Spleen (tissue), 11 donors: Measurements from ENCODE around the gene PRR3. TPM values are rescaled to one million over a fixed set of nuclear protein-coding genes. Genes with fewer than 3 reads are reported as not detected.

ENCODE experiments used
- DNase-seq: peaks from one replicate; pipeline ENCODE4 v3.0.0-alpha.2; 2020
- H3K27ac ChIP-seq, 8 donors: fragments of 200-600 bp; sonication (generic) in 7 of 8; 1 replicate in 4 of 8; 2 replicates in 4 of 8; pipeline versions ENCODE4 v1.5.0 to v1.8.0; 2016 to 2021; ENCODE audit warnings: inconsistent platforms in 4 of 8, mild to moderate bottlenecking in 4 of 8, moderate library complexity in 1 of 8
- H3K27me3 ChIP-seq, 7 donors: fragments of 200-600 bp; sonication (generic) in 6 of 7; replicated peaks in 1 of 7; 1 replicate in 4 of 7; 2 replicates in 3 of 7; pipeline versions ENCODE4 v1.5.0 to v1.8.0; 2016 to 2021; ENCODE audit warnings: inconsistent platforms in 3 of 7, mild to moderate bottlenecking in 1 of 7
- H3K36me3 ChIP-seq, 6 donors: fragments of 200-600 bp; sonication (generic) in 5 of 6; 1 replicate in 4 of 6; 2 replicates in 2 of 6; pipeline versions ENCODE4 v1.5.0 to v1.8.0; 2016 to 2021; ENCODE audit warnings: inconsistent platforms in 2 of 6
- H3K4me1 ChIP-seq, 6 donors: fragments of 200-600 bp; sonication (generic) in 5 of 6; 1 replicate in 3 of 6; 2 replicates in 3 of 6; pipeline versions ENCODE4 v1.5.0 to v1.8.0; 2016 to 2021; ENCODE audit warnings: inconsistent platforms in 3 of 6
- H3K4me3 ChIP-seq, 8 donors: fragments of 200-600 bp; sonication (generic) in 7 of 8; 1 replicate in 4 of 8; 2 replicates in 4 of 8; pipeline versions ENCODE4 v1.5.0 to v1.8.0; 2016 to 2021; ENCODE audit warnings: inconsistent platforms in 4 of 8, mild to moderate bottlenecking in 4 of 8, moderate library complexity in 2 of 8
- H3K9me3 ChIP-seq, 8 donors: fragments of 200-600 bp; sonication (generic) in 7 of 8; 1 replicate in 4 of 8; 2 replicates in 4 of 8; pipeline versions ENCODE4 v1.5.0 to v1.8.0; 2016 to 2021; ENCODE audit warnings: inconsistent platforms in 4 of 8
- POLR2A ChIP-seq, 3 donors: fragments of 450-650 bp; IDR thresholded peaks; one replicate each; pipeline ENCODE4 v1.5.1; 2017; ENCODE audit warnings: antibody characterized with exemption in 3 of 3, mild to moderate bottlenecking in 1 of 3
- POLR2AphosphoS5 ChIP-seq, 3 donors: sonication (generic); formaldehyde crosslinking; IDR thresholded peaks; one replicate each; pipeline ENCODE4 v1.5.1; 2017; ENCODE audit warnings: antibody characterized with exemption in 3 of 3
- WGBS, 5 donors: extraction: QIAGEN DNeasy Blood & Tissue Kit in 3 of 5; methylation state at CpG; one replicate each; pipeline versions ENCODE4 v1.1.5 to v1.1.7; 2013 to 2018; 5-methylcytosine and 5-hydroxymethylcytosine counted together
- intact Hi-C: fragments of 100-400 bp; cut with DNase I; formaldehyde crosslinking; loops from one replicate; pipeline ENCODE4 v1.15.0; 2023; ENCODE audit warnings: low total_unique reads
- polyA plus RNA-seq, 3 donors: library from polyadenylated mRNA; stranded (reverse); fragments of 200-250 nt; gene quantifications; one replicate each; pipeline ENCODE4 v1.2.1, GENCODE V29; 2013
- total RNA-seq, 7 donors: library from RNA; depleted of rRNA in 3 of 7; stranded (reverse); fragments of >200 nt in 3 of 7; fragmentation: NEBNext Ultra II Directional in 4 of 7; extraction: Animal tissue kit (Norgen Biotek cat#: 25700) in 4 of 7; gene quantifications; one replicate each; pipeline versions ENCODE4 v1.1.0 to v1.2.1, GENCODE V29; 2016 to 2021
- TF ChIP-seq, protein P1 (sequence below), 11 experiments: fragments of 200-600 bp in 7 of 11; fragments of 450-650 bp in 4 of 11; sonication (generic) in 4 of 11; IDR thresholded peaks in 8 of 11; conservative IDR thresholded peaks in 3 of 11; 1 replicate in 7 of 11; 2 replicates in 4 of 11; pipeline versions ENCODE4 v1.4.0 to v1.8.0; 2016 to 2021; ENCODE audit warnings: antibody characterized with exemption in 11 of 11, inconsistent platforms in 4 of 11, mild to moderate bottlenecking in 1 of 11
- donor health status: healthy with polysubstance abuse.
- donor health status: DM: no; HTN: no; CAD: no; lungs with moderate emphysema.
- donor health status: DM: no; HTN: no; CAD: no.
- donor health status: Bipolar disorder and iron deficiency.
- donor health status: healthy.
- donor health status: DM: no; HTN: no; CAD: no.
- donor health status: DM: yes; HTN: yes; CAD: no.

The PRR3 gene
- total and polyA plus RNA-seq, 10 donors, result 8.1 to 19.6 (median 12.9) TPM

DNA sequence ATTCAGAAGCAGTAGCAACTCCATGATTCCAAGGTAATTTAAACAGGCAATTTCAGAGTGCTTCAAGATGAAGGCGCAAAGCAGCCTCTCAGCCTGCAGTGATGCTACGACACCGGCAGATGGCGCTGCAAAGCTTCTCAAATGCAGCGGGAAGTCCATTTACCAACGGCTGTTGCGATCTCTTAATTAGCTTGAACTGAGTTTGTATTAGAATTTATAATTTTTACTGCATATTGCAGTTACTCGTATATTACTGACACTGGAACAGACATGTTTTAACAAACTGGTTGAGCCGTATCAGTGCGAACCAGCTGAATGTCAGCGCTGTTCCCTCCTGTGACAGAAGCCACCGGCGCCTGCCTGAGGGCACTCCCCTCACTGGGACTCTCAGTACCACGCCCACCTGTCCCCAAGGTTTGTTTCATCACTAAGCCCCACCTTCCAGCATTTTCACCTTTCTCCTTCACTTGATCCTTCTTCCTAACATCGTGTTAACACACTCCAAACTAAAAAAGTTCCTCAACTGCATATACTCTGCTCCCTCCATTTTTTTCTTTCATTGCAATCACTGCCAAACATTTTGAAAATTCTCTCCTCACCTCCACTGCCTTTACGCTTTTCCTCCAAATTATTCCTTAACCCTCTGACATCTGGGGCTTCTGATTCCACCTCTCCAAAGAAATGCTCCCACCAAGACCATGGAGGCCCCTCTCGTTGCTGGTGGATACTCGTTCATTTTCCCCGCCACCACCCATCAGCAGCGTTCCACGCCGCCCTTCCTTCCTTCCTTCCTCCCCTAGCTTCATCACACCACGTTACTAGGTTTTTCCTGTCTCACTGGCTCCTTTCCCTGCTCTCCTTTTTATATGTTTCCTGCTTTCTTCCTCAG, 15.3 kb upstream of the PRR3 start:
- H3K36me3 ChIP-seq, result peaks cover 0 to 19% (median 13%) of the 10 kb centered on the region in 6 donors
- DNase-seq, result peak; percentile 94
- intact Hi-C loops, result loop anchor here (5.0 to 10.0 kb wide), 3 partner anchors 56 to 123 kb away; no protein-coding TSS in a partner anchor

DNA sequence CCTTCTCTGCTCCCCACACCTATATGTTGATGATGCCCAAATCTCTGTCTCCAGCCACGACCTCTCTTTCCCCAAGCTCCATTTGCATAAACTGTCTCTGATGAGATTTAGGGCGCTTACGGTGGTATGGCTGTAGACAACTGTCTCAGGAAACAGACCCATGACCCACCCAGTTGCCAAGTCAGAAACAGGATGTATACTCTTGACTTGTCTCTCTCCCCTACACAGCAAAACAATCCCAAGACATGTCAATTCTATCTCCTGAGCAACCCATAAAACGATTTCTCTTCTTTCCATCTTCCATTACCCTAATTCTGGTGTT, 14.7 kb upstream of the PRR3 start:
- no peak for DNase-seq
- Histone ChIP-seq H3K4me3 (peak overlapping the region in 7 of 8 donors; percentile 20 to 69 (median 37)), H3K27ac (peak overlapping the region; percentile 42 to 83 (median 75))

More for the DNA sequence above, 15.3 kb upstream of the PRR3 start:
- Histone ChIP-seq H3K4me1 (peaks cover 24 to 39% (median 31%) of the 10 kb centered on the region in 6 donors), H3K9me3 (no peaks in the 10 kb centered on the region), H3K27me3 (no peaks in the 10 kb centered on the region), H3K27ac (peak overlapping the region; percentile 42 to 83 (median 75)), H3K4me3 (peak overlapping the region; percentile 20 to 69 (median 37))
- 2 to 4% (median 3%) methylated on average over 23 of the region's 23 CpGs for WGBS, 5 donors
- TF ChIP-seq POLR2A (IDR thresholded peaks at IDR 0.05) (peak in 1 of 3 donors; percentile 30), POLR2AphosphoS5 (IDR thresholded peaks at IDR 0.05) (peak in 2 of 3 donors; percentile 80 to 82)
- TF ChIP-seq, protein P1, sequence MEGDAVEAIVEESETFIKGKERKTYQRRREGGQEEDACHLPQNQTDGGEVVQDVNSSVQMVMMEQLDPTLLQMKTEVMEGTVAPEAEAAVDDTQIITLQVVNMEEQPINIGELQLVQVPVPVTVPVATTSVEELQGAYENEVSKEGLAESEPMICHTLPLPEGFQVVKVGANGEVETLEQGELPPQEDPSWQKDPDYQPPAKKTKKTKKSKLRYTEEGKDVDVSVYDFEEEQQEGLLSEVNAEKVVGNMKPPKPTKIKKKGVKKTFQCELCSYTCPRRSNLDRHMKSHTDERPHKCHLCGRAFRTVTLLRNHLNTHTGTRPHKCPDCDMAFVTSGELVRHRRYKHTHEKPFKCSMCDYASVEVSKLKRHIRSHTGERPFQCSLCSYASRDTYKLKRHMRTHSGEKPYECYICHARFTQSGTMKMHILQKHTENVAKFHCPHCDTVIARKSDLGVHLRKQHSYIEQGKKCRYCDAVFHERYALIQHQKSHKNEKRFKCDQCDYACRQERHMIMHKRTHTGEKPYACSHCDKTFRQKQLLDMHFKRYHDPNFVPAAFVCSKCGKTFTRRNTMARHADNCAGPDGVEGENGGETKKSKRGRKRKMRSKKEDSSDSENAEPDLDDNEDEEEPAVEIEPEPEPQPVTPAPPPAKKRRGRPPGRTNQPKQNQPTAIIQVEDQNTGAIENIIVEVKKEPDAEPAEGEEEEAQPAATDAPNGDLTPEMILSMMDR (IDR thresholded peaks at IDR 0.05 in 8 of 11, conservative IDR thresholded peaks at IDR 0.05 in 3 of 11), result peak; percentile 93 to 100 (median 99)

DNA sequence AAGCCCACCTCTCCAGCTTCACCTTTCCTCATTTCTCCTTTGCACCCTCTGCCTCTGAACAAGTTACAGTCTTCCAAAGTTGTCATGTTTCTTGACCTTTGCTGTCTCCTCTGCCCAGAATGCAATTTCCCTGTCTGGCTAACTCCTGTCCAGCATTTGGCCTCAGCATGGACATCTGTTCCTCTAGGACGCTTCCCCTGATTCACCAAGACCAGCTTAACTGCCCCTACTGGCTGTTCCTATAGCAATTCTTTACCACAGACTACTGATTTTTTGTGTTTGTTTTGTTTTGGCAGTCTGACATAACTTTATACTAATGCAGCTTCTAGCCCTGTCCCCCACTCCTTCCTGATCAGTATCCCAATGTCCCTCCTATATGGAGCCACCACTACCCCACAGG, 14.2 kb upstream of the PRR3 start:
- intact Hi-C loops, result loop anchor here (5.0 to 10.0 kb wide), 3 partner anchors 54 to 122 kb away; no protein-coding TSS in a partner anchor
- peaks cover 24 to 39% (median 31%) of the 10 kb centered on the region in 6 donors for H3K4me1 ChIP-seq
- H3K4me3 ChIP-seq, result peak overlapping the region in 1 of 8 donors; percentile 69
- no peak for TF ChIP-seq POLR2A (IDR thresholded peaks at IDR 0.05)
- TF ChIP-seq POLR2AphosphoS5 (IDR thresholded peaks at IDR 0.05), result no peak
- TF ChIP-seq, protein P1 (IDR thresholded peaks at IDR 0.05 in 8 of 11, conservative IDR thresholded peaks at IDR 0.05 in 3 of 11), result no peak
- no peaks in the 10 kb centered on the region for H3K27me3 ChIP-seq
- DNase-seq, result no peak
- H3K36me3 ChIP-seq, result peaks cover 0 to 30% (median 20%) of the 10 kb centered on the region in 6 donors
- WGBS, 5 donors, result 56 to 71% (median 70%) methylated on average over 1 of the region's 1 CpG
- H3K9me3 ChIP-seq, result no peaks in the 10 kb centered on the region
- H3K27ac ChIP-seq, result peak overlapping the region in 7 of 8 donors; percentile 42 to 83 (median 76)

More for the DNA sequence above, 14.7 kb upstream of the PRR3 start:
- intact Hi-C loops, result loop anchor here (5.0 to 10.0 kb wide), 3 partner anchors 55 to 122 kb away; no protein-coding TSS in a partner anchor
- 2 to 6% (median 3%) methylated on average over 4 of the region's 4 CpGs for WGBS, 5 donors
- H3K36me3 ChIP-seq, result peaks cover 0 to 25% (median 18%) of the 10 kb centered on the region in 6 donors
- no peaks in the 10 kb centered on the region for H3K27me3 ChIP-seq
- no peaks in the 10 kb centered on the region for H3K9me3 ChIP-seq
- H3K4me1 ChIP-seq, result peaks cover 24 to 39% (median 31%) of the 10 kb centered on the region in 6 donors
- TF ChIP-seq POLR2A (IDR thresholded peaks at IDR 0.05), result no peak
- TF ChIP-seq, protein P1 (IDR thresholded peaks at IDR 0.05 in 8 of 11, conservative IDR thresholded peaks at IDR 0.05 in 3 of 11), result no peak

DNA sequence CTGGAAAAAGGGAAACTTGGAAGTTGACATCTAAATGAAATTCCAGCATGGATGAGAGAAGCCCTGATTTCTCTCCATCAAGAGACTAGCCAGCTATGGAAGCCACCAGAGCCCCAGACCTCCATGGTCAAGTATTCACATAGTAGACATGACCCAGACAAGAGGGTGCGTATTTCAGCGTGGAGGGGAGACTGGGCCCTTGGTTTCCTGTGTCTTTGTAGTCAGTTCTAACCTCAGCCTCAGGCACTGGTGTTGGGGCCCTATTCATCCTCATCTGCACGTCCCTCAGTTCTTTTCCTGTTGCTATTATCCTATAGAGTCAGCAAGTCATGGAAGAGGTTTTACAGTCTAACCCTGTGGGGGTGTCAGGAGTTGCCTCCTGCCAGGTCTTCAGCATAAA, 13.3 kb upstream of the PRR3 start:
- peaks cover 0 to 39% (median 22%) of the 10 kb centered on the region in 6 donors for H3K36me3 ChIP-seq
- TF ChIP-seq, protein P1 (IDR thresholded peaks at IDR 0.05 in 8 of 11, conservative IDR thresholded peaks at IDR 0.05 in 3 of 11), result no peak
- TF ChIP-seq POLR2A (IDR thresholded peaks at IDR 0.05), result no peak
- TF ChIP-seq POLR2AphosphoS5 (IDR thresholded peaks at IDR 0.05), result no peak
- no peaks in the 10 kb centered on the region for H3K9me3 ChIP-seq
- 64 to 88% (median 77%) methylated on average over 3 of the region's 3 CpGs for WGBS, 5 donors
- no peak for DNase-seq
- H3K27me3 ChIP-seq, result no peaks in the 10 kb centered on the region
- H3K27ac ChIP-seq, result peak overlapping the region in 2 of 8 donors; percentile 16 to 79
- H3K4me3 ChIP-seq, result no peak overlapping the region
- intact Hi-C loops, result loop anchor here (5.0 to 10.0 kb wide), 3 partner anchors 53 to 121 kb away; no protein-coding TSS in a partner anchor
- peaks cover 24 to 39% (median 31%) of the 10 kb centered on the region in 6 donors for H3K4me1 ChIP-seq
